GM18499 (cell line): Measurements from ENCODE around the gene LRRIQ4.
A peak's percentile ranks its signal among the peaks of the same experiment; 100 is the strongest.

Source experiments
- ATAC-seq: cut with Tn5 transposase; IDR thresholded peaks from one replicate; pipeline ENCODE4 v1.9.1; 2021; ENCODE audit warnings: moderate number of reproducible peaks; ENCODE audit not compliant: insufficient read depth, unreplicated experiment

LRRIQ4 gene

DNA sequence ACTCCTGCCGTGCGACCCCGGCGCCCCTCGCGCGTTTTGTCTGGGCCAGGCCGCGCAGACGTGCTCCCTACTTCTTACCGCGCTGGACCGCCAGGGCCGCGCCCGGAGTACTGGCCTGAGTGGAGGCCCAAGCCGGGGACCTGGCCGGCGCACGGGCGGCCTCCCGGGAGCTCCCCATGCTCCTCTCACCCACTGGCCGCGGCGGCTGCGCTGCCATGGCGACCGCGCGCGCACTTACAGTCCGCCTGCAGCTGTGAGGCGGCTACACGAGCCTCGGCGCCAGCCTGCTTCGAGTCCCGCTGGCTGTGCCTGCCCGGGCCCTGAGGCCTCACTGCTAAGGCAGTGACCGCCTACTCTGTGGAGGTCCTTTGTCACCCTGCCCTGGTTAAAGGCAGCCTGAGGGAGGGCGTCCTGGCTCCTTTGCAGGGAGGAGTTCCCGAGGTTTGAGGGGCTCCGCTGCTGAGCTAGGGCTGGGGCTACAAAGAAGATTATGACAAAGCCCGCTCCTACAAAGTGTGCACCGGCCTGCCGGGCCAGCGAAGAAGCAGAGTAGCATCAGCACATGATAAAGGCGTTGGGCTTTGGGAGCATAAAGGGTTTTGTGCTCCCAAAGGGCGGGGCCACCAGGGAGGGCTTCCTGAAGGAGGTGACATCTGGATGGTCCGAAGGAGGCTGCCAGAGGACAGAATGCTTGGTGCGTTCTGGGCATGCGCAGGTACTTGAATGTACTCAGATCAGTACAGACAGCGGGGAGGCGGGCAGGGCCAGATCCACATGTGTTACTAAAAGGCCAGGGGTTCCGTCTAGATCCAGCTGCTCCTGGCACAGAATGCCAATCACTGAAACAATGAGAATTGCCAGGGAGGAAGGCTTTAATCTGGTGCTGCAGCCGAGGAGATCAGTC is at the start of gene LRRIQ4, which contains the start of gene LRRC34:
Gene LRRIQ4 (plus strand): TSS at position 539 of the 904 bp plus-strand sequence. CDS start 9,052 bp downstream, outside the sequence.
Gene LRRC34 (minus strand): TSS at position 573 of the 904 bp plus-strand sequence. CDS start 356 bp downstream, at position 217.
- peak; percentile 39 for ATAC-seq

DNA sequence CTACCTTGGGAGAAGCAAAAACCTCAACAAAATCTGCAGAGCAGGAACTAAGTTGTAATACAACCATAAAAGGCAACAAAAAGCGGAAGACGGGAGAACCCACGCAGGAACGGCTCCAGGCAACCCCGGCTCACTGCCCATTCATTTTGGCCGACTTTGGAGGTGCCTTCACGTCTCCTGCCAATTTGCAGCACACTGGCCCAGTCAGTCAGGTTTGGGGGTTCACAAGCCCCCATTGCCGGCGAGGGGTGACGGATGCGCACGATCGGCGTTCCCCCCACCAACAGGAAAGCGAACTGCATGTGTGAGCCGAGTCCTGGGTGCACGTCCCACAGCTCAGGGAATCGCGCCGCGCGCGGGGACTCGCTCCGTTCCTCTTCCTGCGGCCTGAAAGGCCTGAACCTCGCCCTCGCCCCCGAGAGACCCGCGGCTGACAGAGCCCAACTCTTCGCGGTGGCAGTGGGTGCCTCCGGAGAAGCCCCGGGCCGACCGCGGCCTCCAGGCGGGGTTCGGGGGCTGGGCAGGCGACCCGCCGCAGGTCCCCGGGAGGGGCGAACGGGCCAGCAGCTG is 48.3 kb upstream of the LRRIQ4 start:
- peak; percentile 29 for ATAC-seq

DNA sequence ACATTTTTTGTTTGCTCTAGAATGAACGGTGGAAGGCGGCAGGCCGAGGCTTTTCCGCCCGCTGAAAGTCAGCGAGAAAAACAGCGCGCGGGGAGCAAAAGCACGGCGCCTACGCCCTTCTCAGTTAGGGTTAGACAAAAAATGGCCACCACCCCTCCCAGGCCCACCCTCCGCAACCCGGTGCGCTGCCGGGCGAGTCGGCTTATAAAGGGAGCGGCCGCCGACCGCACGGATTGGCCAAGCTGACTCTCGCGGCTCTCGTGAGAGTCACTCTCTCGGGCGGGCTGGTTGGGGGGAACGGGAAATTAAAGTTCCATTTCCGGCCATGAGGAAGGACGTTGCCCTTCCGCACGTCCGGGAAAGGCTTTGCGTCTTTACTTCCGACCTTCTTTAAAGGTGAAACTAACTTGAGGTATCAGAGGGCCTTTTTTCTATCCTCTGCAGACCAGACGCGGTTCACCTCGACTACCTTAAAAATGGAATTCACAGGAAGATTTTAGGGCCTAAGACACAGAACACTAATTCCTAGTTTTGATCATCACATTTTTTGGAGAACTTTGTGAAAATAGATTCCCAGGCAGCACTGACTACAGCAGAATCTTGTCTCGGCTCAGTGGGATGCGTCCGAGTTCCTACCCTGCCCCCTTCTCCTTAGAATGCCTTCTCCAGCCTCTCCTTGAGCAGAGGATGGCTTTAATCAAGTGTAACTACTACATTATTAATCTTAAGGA is 47.6 kb upstream of the LRRIQ4 start, which contains the start of gene TERC:
Gene TERC (minus strand): TSS at position 179 of the 731 bp plus-strand sequence.
- peak; percentile 39 for ATAC-seq

DNA sequence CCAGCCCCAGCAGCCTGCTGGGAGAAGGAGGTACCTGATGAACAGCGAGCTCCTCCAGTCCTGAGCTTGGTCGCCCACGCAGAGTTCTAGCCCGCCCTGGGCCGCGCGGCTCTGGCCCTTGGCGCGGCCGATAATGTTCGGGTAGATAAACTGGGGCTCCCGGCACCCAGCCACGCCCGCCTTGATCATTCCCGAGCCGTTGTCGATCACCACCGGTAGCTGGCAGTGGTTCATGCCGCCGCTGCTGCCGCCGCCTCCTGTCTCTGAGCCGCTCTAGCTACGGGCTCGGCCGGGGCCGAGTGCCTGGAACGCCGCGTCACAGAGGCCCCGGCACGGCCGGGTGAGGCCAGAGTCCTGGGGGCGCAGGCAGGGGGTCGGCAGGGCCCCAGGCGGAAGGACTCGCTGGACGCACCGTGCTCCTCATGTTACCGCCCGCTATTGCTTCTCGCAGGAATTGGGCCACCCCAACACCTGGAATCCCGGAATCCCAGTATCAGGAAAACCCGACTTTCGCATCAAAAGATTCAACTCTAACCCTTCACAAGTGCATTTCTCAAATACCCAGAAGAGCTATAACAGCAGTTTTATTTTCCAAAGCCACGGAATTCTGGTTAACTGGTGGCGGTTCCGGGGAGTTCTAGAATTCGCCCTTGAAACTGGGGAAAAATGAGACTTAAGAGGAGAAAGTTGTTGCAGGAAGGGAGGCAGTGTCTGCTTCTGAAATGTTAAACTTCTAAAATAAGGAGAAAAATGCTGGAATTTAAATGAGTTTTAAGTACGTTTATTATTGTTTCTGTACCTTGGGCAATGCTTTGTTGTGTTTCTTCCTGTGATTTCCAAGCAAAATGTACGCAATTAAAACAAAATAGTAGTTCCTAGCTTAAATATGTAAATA is 43.1 kb upstream of the LRRIQ4 start, which contains the start of gene ACTRT3:
Gene ACTRT3 (minus strand): TSS at position 275 of the 895 bp plus-strand sequence. CDS start 41 bp downstream, at position 234.
- ATAC-seq, result no peak

DNA sequence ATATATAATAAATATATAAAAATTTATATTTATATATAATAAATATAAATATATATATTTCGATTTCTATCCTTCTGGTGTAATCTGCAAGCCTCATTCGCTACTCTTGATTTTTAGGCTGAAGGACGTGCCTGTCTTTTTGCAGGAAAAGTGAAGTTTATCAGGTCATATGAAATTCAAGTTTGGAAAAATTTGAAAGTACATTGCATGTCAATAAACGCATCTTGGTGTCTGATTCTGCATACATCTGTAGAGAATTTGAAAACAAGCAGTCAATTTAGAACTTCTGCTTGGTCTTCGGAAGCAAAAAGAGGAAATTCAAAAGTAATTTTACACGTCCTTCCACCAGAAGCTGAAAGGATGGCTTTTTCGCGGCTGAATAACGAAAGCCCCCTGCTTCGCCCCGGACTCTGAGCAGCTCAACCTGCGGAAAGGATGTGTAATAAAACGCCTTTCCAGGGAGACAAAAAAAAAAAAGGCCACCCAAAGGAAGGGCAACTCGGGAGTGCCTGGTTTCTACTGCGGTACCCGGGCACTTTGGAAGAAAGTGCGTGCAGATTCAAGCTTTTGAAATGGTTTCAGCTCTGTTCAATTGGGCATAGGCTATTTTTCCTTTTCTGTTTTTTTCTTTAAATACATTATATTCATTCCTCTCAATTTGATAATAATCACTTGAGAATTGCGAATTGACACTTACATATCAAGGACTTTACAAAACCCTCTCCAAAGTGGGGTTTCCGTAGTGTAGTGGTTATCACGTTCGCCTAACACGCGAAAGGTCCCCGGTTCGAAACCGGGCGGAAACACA is 41.0 kb upstream of the LRRIQ4 start:
- ATAC-seq, result no peak

DNA sequence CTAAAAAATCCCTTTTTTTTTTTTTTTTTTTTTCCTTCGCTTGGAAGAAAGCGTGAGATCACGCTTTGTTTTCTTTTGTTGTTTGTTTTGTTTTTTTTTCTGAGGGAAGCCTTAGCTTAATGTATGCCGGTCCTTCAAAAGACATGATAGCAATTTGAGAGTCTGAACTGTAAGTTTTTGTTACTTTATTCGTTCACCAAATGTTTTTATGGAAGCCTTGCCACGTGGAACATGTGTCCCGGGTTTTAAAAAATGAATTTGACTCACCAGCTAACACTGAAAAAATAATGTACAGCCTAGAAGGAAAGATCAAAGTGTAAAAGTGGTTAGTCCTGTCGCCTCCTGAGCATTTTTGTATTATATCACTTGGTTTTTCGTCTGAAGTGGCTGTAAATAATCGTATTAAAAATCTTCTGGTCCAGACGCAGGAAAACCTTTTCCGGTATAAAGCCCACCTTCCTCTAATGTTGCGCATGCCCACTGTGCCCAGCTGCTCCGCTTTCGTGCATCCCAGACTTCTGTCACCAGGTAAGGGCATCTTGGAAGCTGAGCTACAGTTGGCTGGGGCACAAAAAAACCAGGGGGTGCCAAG is 40.3 kb upstream of the LRRIQ4 start:
- no peak for ATAC-seq

DNA sequence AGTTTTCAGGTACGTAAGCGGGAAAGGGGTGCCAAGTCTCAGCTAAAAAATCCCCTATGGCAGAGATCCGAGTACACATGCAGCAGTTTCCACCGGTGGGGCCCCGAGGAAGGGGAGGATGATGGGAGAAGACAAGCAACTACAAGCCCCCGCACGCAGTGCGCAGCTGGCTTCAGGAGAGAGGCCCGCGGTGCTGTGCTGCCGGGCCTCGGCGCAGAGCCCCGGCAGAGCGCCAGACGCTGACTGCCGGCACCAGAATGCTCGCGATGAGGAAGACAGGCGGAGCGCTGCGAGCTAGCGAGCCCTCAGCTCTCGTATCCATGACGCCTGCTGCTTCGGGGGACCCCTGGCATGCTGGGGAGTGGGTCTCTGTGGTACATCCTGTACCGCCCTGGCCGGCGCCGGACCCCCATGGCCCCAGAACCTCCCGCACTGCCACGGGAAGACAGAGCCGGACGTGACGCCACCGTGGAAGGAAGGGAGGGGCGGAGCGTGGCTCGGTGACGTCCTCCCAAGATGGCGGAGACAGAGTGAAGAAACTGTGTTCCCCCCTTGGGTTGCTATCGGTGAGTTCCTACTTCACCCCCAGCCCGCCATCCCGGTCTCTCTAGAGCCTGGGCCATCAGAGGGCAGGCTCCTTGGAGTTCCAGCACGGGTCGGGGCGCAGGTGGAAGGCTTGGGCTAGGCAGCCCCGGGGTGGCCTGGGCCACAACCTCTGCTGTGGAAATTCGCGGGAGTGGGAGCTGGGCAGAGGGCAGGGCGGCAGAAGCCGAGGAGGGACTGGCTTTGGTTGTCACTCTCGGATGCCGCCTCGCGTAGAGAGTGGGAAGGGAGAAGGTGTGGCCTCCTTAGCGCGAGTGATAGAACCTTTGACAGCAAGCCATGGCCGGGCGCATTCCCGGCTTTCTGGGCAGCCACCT is 39.5 kb upstream of the LRRIQ4 start, which contains the start of gene MYNN:
Gene MYNN (plus strand): TSS at position 500 of the 920 bp plus-strand sequence. CDS start 900 bp downstream, outside the sequence.
- ATAC-seq, result peak; percentile 59

DNA sequence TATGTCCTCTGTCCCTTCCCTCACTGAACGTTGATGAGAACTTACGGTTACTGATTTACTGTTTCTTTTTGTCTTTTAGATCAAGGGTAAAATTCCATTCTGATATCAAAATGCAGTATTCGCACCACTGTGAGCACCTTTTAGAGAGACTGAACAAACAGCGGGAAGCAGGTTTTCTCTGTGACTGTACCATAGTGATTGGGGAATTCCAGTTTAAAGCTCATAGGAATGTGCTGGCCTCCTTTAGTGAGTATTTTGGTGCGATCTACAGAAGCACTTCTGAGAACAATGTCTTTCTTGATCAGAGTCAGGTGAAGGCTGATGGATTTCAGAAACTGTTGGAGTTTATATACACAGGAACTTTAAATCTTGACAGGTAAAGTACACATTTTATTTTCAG is 38.5 kb upstream of the LRRIQ4 start:
- no peak for ATAC-seq

DNA sequence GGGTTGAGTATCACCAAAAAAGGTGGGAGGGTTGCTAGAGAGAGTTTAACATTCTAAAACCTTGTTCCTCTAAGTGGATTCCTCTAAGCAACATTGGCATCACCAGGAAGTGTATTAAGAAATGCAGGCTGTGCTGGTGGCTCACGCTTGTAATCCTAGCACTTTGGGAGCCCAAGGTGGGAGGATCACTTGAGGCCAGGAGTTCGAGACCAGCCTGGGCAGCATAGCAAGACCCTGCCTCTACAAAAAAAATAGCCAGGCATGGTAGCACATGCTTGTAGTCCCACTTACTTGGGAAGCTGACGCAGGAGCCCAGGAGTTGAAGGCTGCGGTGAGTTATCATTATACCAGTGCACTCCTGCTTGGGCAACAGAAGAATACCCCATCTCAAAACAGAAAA is 34.8 kb upstream of the LRRIQ4 start:
- no peak for ATAC-seq

DNA sequence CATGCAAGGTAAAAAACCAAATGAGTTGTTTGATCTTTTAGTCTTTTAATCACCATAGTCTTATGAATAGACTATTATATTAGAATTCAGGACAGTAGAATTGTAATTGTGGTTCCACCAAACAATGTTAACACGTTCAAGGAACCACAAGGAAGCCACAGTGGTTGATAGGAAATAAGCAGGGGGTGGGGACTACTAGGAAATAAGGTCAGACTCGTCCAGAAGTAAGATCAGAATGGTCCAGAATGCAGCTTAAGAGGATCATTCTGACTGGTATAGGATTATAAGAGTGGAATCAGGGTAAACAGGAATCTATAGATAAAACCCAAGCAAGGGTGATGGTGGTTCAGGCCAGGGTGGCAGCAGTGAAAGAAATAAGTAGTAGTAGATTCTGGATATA is 31.9 kb upstream of the LRRIQ4 start:
- no peak for ATAC-seq

DNA sequence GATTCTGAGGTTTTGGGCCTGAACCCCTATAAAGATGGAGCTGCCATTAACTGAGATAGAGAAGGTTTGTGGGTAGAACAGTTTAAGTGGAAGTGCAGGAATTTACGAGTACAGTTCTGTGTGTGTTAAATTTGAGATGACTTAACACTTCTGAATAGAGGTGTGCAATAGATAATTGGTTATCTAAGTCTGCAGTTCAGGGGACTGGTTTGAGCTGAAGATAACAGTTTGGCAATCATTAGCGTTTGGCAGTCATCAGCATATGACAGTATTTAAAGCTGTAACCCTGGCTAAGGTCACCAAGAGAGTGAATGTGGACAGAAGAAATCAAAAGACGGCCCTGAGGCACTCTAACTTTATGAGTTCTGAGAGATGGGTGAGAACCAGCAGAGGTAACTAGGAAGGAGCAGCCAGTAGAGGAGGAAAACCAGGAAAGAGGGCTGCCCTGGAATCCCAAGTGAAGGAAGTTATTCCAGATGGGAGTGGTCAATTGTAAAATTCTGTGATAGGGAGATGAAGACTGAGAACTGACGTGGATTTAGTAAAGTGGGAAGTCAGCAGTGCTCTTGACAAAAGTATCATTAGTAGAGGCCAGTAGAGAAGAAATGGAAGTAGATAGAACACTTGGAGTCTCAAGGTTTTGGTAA is 31.3 kb upstream of the LRRIQ4 start:
- no peak for ATAC-seq

DNA sequence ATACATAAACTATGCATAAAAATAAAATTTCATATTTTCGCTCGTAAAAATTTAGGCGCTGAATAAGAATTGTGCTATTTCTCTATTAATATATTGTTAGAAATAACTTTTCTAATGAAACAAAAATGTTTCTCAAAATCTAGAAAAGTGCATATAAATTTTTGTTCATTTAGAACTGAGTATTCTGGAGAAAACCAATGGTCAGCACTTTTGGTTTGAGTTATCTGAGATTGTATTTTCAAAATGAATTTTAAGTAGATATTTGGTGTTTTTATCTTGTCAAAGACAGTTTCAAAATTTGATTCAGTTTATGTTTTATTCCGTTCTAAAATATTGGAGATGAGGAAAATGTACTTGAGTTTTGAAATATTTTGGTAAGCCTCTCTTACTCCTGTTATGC is 25.6 kb upstream of the LRRIQ4 start:
- no peak for ATAC-seq

DNA sequence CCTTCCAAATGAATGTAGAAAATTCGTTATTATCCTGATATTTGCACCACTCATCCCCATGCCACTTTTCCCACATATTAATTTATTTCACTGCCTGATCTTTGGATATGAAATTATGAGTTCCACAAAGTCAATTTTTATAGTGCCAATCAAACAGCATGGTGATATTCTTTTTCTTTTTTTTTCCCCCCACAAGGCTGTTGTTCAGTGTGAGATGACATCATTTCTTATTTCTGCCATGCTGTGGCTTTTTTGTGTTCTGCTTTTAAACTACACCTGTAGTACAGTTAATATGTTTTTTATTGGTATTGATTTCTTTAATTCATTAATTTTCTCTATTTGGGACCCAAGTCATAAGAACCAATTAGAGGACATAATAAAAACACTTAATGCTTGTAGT is 24.9 kb upstream of the LRRIQ4 start:
- ATAC-seq, result no peak

DNA sequence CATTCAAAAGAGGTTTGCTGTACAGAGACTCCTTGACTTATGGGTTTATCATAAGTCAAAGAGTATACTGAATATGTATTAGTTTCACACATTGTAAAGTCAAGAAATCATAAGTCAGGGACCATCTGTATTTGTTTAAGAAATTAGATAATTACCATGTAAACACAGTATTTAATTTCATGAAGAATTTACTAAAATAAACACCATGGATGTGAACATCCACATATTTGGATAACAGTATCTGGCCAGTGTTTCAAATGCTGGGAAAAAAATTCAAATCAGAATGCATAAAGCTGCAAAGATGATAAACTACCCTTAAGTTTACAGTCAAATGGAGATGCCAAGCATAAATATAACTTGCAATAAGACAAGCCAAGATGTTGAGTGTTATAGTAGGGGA is 22.5 kb upstream of the LRRIQ4 start:
- no peak for ATAC-seq

DNA sequence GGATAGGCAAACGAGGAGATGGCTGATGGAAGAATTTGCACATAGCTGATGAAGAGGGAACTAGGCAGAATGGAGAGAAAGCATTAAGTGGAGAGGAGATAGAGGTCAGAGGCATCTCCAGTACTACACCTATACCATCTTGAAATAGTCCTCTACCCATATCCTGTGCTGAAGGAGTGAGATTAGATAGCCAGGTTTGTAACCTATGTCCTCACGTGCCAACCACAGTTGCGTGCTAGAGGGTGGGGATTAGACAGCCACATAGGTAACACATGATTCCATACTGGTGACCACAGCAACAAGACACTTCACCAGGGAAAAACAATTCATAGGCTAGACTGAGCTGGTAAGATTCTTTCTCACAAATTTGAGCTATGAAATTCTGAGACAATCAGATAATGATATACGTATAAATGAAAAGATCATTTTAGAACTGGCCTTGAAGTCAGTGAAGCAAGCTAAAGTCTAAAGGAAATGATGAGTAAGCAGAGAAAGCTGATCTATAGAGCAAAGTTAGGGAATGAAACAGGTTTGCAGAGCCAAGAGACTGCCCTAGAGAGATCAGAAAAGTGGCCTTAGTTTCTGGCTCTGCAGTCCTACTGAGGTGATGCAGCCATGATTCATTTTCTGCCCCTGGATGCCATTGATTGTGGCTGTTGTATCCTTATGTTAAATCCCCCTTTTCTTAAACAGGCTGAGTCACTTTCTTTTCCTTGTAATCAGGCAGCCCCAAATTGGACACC is 21.8 kb upstream of the LRRIQ4 start:
- no peak for ATAC-seq

DNA sequence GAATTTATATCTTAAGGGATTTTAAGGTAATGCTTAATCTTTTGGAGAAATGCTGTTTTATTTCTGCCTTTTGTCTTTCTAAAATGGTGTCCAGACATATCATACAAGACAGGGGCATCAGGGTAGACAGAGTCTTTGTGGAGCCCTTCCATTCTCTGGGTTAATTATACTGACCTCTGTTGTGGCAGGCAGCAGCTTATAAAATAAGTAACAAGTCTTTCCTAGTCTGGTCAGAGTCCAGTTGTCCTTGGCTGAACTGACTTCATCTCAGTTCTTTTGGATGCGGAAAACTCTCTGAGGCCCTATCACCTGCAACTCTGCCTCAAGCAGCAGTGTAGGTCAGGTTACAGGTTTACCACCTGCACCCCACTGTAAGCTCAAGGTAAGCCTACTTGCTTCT is 20.3 kb upstream of the LRRIQ4 start:
- no peak for ATAC-seq
